ENCODE data around the gene EGFL7. TPM values are rescaled to one million over a fixed set of nuclear protein-coding genes. Genes with fewer than 3 reads are reported as not detected.

Gene EGFL7
- total RNA-seq, 6 experiments from 2014 or later: 26.7 to 54.2 (median 45.8) TPM

- no peak for DNase-seq
- ATAC-seq: no peak
Observed at GRCh38 chr9:136615631-136616306, 46.9 kb upstream of the EGFL7 start.

DNA sequence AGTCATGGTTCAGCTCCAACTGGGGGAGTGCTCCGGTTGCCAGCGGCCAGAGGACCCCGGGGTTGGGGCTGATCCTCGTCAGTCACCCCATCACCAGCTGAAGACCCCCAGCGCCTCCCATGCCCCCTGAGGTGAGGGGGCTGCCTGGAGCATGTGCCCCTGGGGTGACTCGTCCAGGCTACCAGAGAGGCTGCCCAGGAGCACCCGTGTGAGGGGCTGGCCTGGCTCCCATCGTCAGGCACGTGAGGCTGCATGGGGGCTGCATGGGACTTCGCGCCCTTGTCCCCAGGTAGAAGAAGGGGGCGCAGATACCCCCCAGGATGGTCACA lies 46.4 kb upstream of the EGFL7 start:
- Histone ChIP-seq H3K9me3 (no peaks in the 10 kb centered on the region), H3K27ac (no peak overlapping the region), H3K4me1 (peaks cover 5 to 33% (median 17%) of the 10 kb centered on the region in 4 donors), H3K36me3 (no peaks in the 10 kb centered on the region), H3K4me3 (no peak overlapping the region), H3K27me3 (no peaks in the 10 kb centered on the region)
- TF ChIP-seq POLR2A (IDR thresholded peaks at IDR 0.05): no peak
- TF ChIP-seq, protein P1, sequence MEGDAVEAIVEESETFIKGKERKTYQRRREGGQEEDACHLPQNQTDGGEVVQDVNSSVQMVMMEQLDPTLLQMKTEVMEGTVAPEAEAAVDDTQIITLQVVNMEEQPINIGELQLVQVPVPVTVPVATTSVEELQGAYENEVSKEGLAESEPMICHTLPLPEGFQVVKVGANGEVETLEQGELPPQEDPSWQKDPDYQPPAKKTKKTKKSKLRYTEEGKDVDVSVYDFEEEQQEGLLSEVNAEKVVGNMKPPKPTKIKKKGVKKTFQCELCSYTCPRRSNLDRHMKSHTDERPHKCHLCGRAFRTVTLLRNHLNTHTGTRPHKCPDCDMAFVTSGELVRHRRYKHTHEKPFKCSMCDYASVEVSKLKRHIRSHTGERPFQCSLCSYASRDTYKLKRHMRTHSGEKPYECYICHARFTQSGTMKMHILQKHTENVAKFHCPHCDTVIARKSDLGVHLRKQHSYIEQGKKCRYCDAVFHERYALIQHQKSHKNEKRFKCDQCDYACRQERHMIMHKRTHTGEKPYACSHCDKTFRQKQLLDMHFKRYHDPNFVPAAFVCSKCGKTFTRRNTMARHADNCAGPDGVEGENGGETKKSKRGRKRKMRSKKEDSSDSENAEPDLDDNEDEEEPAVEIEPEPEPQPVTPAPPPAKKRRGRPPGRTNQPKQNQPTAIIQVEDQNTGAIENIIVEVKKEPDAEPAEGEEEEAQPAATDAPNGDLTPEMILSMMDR (IDR thresholded peaks at IDR 0.05): no peak
- no CpG with 5 or more reads among the region's 12 CpGs for WGBS (ENCODE audit: insufficient coverage, low coverage, low lambda C conversion rate, missing lambda C conversion rate)
- ATAC-seq (no peak), DNase-seq (no peak)
- intact Hi-C loops (cut with DNase I): no loop called here

More at GRCh38 chr9:136615631-136616306, 46.9 kb upstream of the EGFL7 start:
- no peak overlapping the region for H3K27ac ChIP-seq
- H3K27me3 ChIP-seq: no peaks in the 10 kb centered on the region
- no peaks in the 10 kb centered on the region for H3K9me3 ChIP-seq
- no peak for TF ChIP-seq POLR2A (IDR thresholded peaks at IDR 0.05)
- TF ChIP-seq, protein P1 (IDR thresholded peaks at IDR 0.05): no peak
- no peaks in the 10 kb centered on the region for H3K36me3 ChIP-seq
- peaks cover 5 to 32% (median 17%) of the 10 kb centered on the region in 4 donors for H3K4me1 ChIP-seq
- H3K4me3 ChIP-seq: no peak overlapping the region
- WGBS (ENCODE audit: insufficient coverage, low coverage, low lambda C conversion rate, missing lambda C conversion rate): 53% methylated on average over 3 of the region's 17 CpGs
- intact Hi-C loops (cut with DNase I): no loop called here

DNA sequence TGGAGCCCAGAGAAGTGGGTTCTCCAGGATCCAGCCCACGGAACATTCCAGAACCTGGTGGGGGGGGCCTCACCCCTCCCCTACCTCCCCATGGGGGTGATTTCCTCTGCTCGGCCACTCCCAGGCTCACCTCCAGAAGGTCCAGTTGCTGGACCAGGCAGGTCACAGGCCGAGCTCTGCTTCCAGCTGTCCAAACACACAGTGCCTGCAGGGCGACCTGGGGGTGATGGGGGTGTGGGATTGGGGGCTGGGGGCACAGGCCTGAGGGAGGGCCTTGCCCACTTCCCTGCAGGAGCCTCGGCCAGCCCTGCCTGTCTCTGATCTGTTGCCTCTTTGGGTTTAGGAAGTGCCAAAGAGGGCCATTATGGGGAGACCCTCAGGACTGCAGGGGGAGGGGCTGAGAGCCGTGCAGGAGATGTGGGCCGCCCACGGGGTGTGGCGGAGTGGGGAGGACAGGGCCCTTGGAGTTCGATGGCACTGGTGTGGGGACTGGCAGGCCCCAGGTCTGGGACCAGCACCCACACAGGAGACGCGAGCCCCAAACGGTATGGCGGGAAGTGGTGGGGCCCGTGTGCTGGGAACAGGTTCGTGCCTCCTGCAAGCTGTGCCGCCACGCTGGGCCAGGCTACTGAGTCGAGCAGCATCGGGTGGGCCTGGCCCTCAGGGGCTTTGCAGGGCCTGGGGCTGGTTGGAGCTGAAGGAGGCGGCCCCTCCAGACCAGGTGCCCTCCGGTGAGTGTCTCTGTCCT lies 45.6 kb upstream of the EGFL7 start:
- no peak overlapping the region for H3K4me3 ChIP-seq
- H3K4me1 ChIP-seq: peaks cover 5 to 33% (median 17%) of the 10 kb centered on the region in 4 donors
- TF ChIP-seq POLR2A (IDR thresholded peaks at IDR 0.05): no peak
- TF ChIP-seq, protein P1 (IDR thresholded peaks at IDR 0.05): no peak
- no peak for ATAC-seq
- H3K36me3 ChIP-seq: no peaks in the 10 kb centered on the region
- no peaks in the 10 kb centered on the region for H3K9me3 ChIP-seq
- no CpG with 5 or more reads among the region's 22 CpGs for WGBS (ENCODE audit: insufficient coverage, low coverage, low lambda C conversion rate, missing lambda C conversion rate)
- H3K27me3 ChIP-seq: no peaks in the 10 kb centered on the region
- peak overlapping the region in 1 of 3 donors; percentile 92 for H3K27ac ChIP-seq
- DNase-seq: peak in 1 of 3 donors; percentile 19
- intact Hi-C loops (cut with DNase I): no loop called here

DNA sequence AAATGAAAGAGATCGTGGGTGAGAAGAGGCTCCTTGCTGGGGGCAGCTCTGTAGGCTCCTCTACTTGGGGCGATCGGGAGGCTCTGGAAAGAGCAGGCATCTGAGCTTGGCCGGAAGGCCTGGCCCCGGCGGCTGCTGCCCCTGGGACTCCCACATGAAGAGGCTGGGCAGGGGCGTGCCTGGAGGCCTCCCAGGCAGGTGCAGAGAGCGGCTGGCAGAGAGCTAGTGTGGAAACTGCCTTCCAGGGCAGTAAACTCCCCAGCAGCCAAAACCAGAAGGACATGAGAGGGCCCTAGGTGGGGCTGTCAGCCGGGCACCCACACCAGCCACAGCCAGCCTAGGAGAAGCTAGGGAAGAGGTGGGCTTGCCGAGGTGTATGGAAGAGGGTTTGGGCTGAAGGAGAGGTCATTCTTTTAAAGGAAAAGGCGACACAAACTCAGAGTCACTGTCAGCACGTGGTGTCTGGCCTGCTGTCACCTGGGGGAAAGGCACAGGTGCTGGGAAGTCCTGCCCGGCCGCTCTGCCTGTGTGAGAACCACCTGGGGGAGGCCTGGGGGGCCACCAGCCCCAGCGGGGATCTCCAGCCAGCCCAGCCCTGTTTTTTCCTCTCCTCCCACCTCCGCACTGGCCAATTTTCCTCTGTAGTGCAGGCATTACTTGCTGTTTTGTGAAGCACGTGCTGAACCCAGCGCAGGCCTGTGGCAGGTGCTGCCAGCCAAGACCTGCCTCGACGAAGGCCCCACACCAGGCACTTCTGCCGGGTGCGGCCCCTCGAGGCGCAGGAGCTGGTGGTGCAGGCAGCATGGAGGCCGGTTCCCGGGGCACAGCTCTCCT lies 44.8 kb upstream of the EGFL7 start:
- H3K27me3 ChIP-seq: no peaks in the 10 kb centered on the region
- H3K4me1 ChIP-seq: peaks cover 5 to 33% (median 17%) of the 10 kb centered on the region in 4 donors
- H3K27ac ChIP-seq: peak overlapping the region; percentile 74 to 92 (median 80)
- ATAC-seq (peak in 2 of 4 donors; percentile 6 to 20), DNase-seq (peak in 2 of 3 donors; percentile 58 to 79)
- intact Hi-C loops (cut with DNase I): no loop called here
- H3K9me3 ChIP-seq: no peaks in the 10 kb centered on the region
- no peaks in the 10 kb centered on the region for H3K36me3 ChIP-seq
- no peak overlapping the region for H3K4me3 ChIP-seq
- 34% methylated on average over 5 of the region's 26 CpGs for WGBS (ENCODE audit: insufficient coverage, low coverage, low lambda C conversion rate, missing lambda C conversion rate)
- TF ChIP-seq POLR2A (IDR thresholded peaks at IDR 0.05): no peak
- TF ChIP-seq, protein P1 (IDR thresholded peaks at IDR 0.05): no peak

All from right lobe of liver (tissue), 6 donors.